C1 segment of cervical spinal cord (tissue), 14 donors: Measurements from ENCODE around the gene EIF2B1.
A peak's percentile ranks its signal among the peaks of the same experiment; 100 is the strongest.
"Not testable (repeated sequence)": the region's sequence is repeated elsewhere in the genome, so short reads cannot be mapped to it uniquely, and the experiment has no call there.

ENCODE experiments used
- DNase-seq, 14 donors: peaks; one replicate each; lab custom pipeline; 2025; lab: John Stamatoyannopoulos, UW

EIF2B1 gene

GRCh38 chr12:123617580-123617979 is 15.9 kb downstream of the EIF2B1 start:
- no peak for DNase-seq

GRCh38 chr12:123617144-123617543 is 16.3 kb downstream of the EIF2B1 start:
- no peak for DNase-seq

GRCh38 chr12:123614531-123614930 is 19.0 kb downstream of the EIF2B1 start:
- no peak for DNase-seq

GRCh38 chr12:123614110-123614509 is 19.4 kb downstream of the EIF2B1 start:
- DNase-seq = no peak

- no peak for DNase-seq
Measured at GRCh38 chr12:123608182-123608581, 25.3 kb downstream of the EIF2B1 start.

- no peak for DNase-seq
Measured at GRCh38 chr12:123607756-123608155, 25.7 kb downstream of the EIF2B1 start.

GRCh38 chr12:123603495-123603894 is 30.0 kb downstream of the EIF2B1 start:
- not testable (repeated sequence) for DNase-seq

- no peak for DNase-seq
Measured at GRCh38 chr12:123602651-123603195, 30.8 kb downstream of the EIF2B1 start.

- DNase-seq = peak; percentile 47 to 90 (median 80)
Measured at GRCh38 chr12:123601602-123602489, 31.6 kb downstream of the EIF2B1 start, which contains the start of gene DDX55. TSS of gene DDX55 (plus strand) at chr12:123602099. CDS start at chr12:123602149, 50 bp downstream.

GRCh38 chr12:123599721-123600120 is 33.8 kb downstream of the EIF2B1 start:
- no peak for DNase-seq

GRCh38 chr12:123599310-123599709 is 34.2 kb downstream of the EIF2B1 start:
- no peak for DNase-seq

- no peak for DNase-seq
Measured at GRCh38 chr12:123598522-123598921, 35.0 kb downstream of the EIF2B1 start.

- no peak for DNase-seq
Measured at GRCh38 chr12:123597100-123597499, 36.4 kb downstream of the EIF2B1 start.

- no peak for DNase-seq
Measured at GRCh38 chr12:123595729-123596128, 37.8 kb downstream of the EIF2B1 start.

GRCh38 chr12:123591702-123592481 is 41.6 kb downstream of the EIF2B1 start:
- no peak for DNase-seq

GRCh38 chr12:123580772-123581171 is 52.7 kb downstream of the EIF2B1 start:
- no peak for DNase-seq

GRCh38 chr12:123578829-123579228 is 54.7 kb downstream of the EIF2B1 start:
- DNase-seq = not testable (repeated sequence)

- no peak for DNase-seq
Measured at GRCh38 chr12:123578243-123578642, 55.2 kb downstream of the EIF2B1 start.

GRCh38 chr12:123576611-123577010 is 56.9 kb downstream of the EIF2B1 start:
- DNase-seq = no peak

GRCh38 chr12:123573870-123574269 is 59.6 kb downstream of the EIF2B1 start:
- DNase-seq = no peak

GRCh38 chr12:123572391-123572790 is 61.1 kb downstream of the EIF2B1 start:
- no peak for DNase-seq

GRCh38 chr12:123571343-123571813 is 62.1 kb downstream of the EIF2B1 start:
- DNase-seq = peak in 4 of 14 donors; percentile 0 to 4 (median 1)
